ENCODE results near the gene SGCE. TPM values are rescaled to one million over a fixed set of nuclear protein-coding genes. Genes with fewer than 3 reads are reported as not detected.

The SGCE gene
- total RNA-seq, 1 experiment from 2014 or later = 19.0 TPM

GRCh38 chr7:94687076-94687475 lies 31.1 kb upstream of the SGCE start (continued):
- TF ChIP-seq ARID4B (CRISPR knock-in tag; IDR thresholded peaks at IDR 0.05; ENCODE audit: borderline replicate concordance) (no peak), TEAD1 (CRISPR knock-in tag; IDR thresholded peaks at IDR 0.05) (no peak), E2F1 (CRISPR knock-in tag; IDR thresholded peaks at IDR 0.05) (no peak), FOXK1 (CRISPR knock-in tag; IDR thresholded peaks at IDR 0.05) (no peak)
- TF ChIP-seq, protein P1, sequence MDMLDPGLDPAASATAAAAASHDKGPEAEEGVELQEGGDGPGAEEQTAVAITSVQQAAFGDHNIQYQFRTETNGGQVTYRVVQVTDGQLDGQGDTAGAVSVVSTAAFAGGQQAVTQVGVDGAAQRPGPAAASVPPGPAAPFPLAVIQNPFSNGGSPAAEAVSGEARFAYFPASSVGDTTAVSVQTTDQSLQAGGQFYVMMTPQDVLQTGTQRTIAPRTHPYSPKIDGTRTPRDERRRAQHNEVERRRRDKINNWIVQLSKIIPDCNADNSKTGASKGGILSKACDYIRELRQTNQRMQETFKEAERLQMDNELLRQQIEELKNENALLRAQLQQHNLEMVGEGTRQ (CRISPR knock-in tag; IDR thresholded peaks at IDR 0.05) = no peak

DNA sequence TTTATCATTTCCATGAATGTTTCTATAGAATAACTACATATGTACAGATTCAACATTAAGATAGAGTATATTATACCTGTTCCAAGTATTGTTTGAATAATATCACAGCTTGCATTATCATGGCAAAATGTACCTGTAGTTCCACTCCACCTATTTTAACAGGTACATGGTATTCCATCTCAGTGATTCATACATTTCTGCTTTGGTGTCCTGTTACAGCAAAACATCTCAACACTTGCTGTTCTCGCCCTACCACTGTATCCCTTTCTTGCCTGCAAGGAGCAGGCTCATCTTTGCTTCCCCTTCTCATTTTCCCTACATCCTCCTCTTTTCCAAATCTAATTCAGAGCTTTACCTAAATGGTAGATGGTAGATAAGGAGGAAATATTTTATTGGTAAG lies 27.1 kb upstream of the SGCE start:
- no peaks in the 10 kb centered on the region for H3K9me3 Mint-ChIP-seq
- TF ChIP-seq ZNF423 (CRISPR knock-in tag; IDR thresholded peaks at IDR 0.05) = no peak
- TF ChIP-seq CREM (CRISPR knock-in tag; IDR thresholded peaks at IDR 0.05) = no peak
- TF ChIP-seq, protein P2, sequence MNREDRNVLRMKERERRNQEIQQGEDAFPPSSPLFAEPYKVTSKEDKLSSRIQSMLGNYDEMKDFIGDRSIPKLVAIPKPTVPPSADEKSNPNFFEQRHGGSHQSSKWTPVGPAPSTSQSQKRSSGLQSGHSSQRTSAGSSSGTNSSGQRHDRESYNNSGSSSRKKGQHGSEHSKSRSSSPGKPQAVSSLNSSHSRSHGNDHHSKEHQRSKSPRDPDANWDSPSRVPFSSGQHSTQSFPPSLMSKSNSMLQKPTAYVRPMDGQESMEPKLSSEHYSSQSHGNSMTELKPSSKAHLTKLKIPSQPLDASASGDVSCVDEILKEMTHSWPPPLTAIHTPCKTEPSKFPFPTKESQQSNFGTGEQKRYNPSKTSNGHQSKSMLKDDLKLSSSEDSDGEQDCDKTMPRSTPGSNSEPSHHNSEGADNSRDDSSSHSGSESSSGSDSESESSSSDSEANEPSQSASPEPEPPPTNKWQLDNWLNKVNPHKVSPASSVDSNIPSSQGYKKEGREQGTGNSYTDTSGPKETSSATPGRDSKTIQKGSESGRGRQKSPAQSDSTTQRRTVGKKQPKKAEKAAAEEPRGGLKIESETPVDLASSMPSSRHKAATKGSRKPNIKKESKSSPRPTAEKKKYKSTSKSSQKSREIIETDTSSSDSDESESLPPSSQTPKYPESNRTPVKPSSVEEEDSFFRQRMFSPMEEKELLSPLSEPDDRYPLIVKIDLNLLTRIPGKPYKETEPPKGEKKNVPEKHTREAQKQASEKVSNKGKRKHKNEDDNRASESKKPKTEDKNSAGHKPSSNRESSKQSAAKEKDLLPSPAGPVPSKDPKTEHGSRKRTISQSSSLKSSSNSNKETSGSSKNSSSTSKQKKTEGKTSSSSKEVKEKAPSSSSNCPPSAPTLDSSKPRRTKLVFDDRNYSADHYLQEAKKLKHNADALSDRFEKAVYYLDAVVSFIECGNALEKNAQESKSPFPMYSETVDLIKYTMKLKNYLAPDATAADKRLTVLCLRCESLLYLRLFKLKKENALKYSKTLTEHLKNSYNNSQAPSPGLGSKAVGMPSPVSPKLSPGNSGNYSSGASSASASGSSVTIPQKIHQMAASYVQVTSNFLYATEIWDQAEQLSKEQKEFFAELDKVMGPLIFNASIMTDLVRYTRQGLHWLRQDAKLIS (CRISPR knock-in tag; IDR thresholded peaks at IDR 0.05; ENCODE audit: borderline replicate concordance) = no peak
- no peak for TF ChIP-seq CREB1 (CRISPR knock-in tag; IDR thresholded peaks at IDR 0.05)
- no peak for TF ChIP-seq FOXP1 (CRISPR knock-in tag; IDR thresholded peaks at IDR 0.05; ENCODE audit: borderline replicate concordance)
- TF ChIP-seq OVOL2 (CRISPR knock-in tag; IDR thresholded peaks at IDR 0.05; ENCODE audit: borderline replicate concordance) = no peak
- no peak for TF ChIP-seq ZBTB21 (CRISPR knock-in tag; IDR thresholded peaks at IDR 0.05; ENCODE audit: borderline replicate concordance)
- no peak for TF ChIP-seq ARID4B (CRISPR knock-in tag; IDR thresholded peaks at IDR 0.05; ENCODE audit: borderline replicate concordance)
- no peak for TF ChIP-seq HMGA2 (CRISPR knock-in tag; IDR thresholded peaks at IDR 0.05)
- TF ChIP-seq KAT7 (CRISPR knock-in tag; IDR thresholded peaks at IDR 0.05; ENCODE audit: borderline replicate concordance) = no peak
- TF ChIP-seq, protein P3, sequence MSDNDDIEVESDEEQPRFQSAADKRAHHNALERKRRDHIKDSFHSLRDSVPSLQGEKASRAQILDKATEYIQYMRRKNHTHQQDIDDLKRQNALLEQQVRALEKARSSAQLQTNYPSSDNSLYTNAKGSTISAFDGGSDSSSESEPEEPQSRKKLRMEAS (CRISPR knock-in tag; IDR thresholded peaks at IDR 0.05) = no peak
- TF ChIP-seq ERG (CRISPR knock-in tag; IDR thresholded peaks at IDR 0.05) = no peak
- TF ChIP-seq, protein P4, sequence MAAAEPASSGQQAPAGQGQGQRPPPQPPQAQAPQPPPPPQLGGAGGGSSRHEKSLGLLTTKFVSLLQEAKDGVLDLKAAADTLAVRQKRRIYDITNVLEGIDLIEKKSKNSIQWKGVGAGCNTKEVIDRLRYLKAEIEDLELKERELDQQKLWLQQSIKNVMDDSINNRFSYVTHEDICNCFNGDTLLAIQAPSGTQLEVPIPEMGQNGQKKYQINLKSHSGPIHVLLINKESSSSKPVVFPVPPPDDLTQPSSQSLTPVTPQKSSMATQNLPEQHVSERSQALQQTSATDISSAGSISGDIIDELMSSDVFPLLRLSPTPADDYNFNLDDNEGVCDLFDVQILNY (CRISPR knock-in tag; IDR thresholded peaks at IDR 0.05) = no peak
- TF ChIP-seq GRHL2 (CRISPR knock-in tag; IDR thresholded peaks at IDR 0.05; ENCODE audit: insufficient replicate concordance, severe bottlenecking) = no peak
- TF ChIP-seq ELF4 (CRISPR knock-in tag; IDR thresholded peaks at IDR 0.05; ENCODE audit: low read depth) = no peak

More for the DNA sequence above, 27.1 kb upstream of the SGCE start:
- Mint-ChIP-seq H3K27ac (no peak overlapping the region), H3K27me3 (ENCODE audit: low read depth) (no peaks in the 10 kb centered on the region), H3K4me3 (no peak overlapping the region), H3K36me3 (no peaks in the 10 kb centered on the region), H3K4me1 (no peaks in the 10 kb centered on the region)
- ATAC-seq (no peak), DNase-seq (ENCODE audit: low spot score) (no peak)
- CTCF ChIA-PET = no interaction called here
- POLR2A ChIA-PET = no interaction called here

Data from WTC11 (cell line).